SK-N-SH treated with all-trans-retinoic acid at 6 μM for 48 hours (cell line): ENCODE data around the gene SH3TC1.

Experiments used
- ATAC-seq: fragments of 200-7000 bp; cut with Tn5 transposase; 3 replicates; pipeline ENCODE4 v1.9.1; 2020; ENCODE audit warnings: mild to moderate bottlenecking, moderate library complexity
- ARNTL ChIP-seq: fragments of 450-650 bp; formaldehyde crosslinking; IDR thresholded peaks from 2 replicates; pipeline ENCODE4 v1.5.0; 2020; ENCODE audit warnings: low read depth, mild to moderate bottlenecking, moderate library complexity, borderline replicate concordance
- BACH2 ChIP-seq: fragments of 250-450 bp; sonication (Bioruptor Pico); IDR thresholded peaks from 2 replicates; pipeline ENCODE4 v1.9.0; 2021; ENCODE audit warnings: mild to moderate bottlenecking, borderline replicate concordance
- CSDC2 ChIP-seq: fragments of 250-450 bp; sonication (Bioruptor Pico); IDR thresholded peaks from 2 replicates; pipeline ENCODE4 v1.5.0; 2020; ENCODE audit warnings: mild to moderate bottlenecking, moderate library complexity
- CSRNP3 ChIP-seq: fragments of 250-450 bp; sonication (Bioruptor Pico); IDR thresholded peaks from 2 replicates; pipeline ENCODE4 v1.5.1; 2021; ENCODE audit warnings: mild to moderate bottlenecking, moderate library complexity
- ESRRG ChIP-seq: fragments of 250-450 bp; sonication (Bioruptor Pico); IDR thresholded peaks from 2 replicates; pipeline ENCODE4 v1.6.1; 2021; ENCODE audit warnings: mild to moderate bottlenecking
- GLIS3 ChIP-seq: fragments of 250-450 bp; sonication (Bioruptor Pico); IDR thresholded peaks from 2 replicates; pipeline ENCODE4 v1.5.0; 2020; ENCODE audit warnings: mild to moderate bottlenecking, moderate library complexity
- ISL1 ChIP-seq: fragments of 250-450 bp; sonication (Bioruptor Pico); IDR thresholded peaks from 2 replicates; pipeline ENCODE4 v2.1.2; 2022; ENCODE audit warnings: mild to moderate bottlenecking, moderate library complexity
- POU6F1 ChIP-seq: fragments of 250-450 bp; sonication (Bioruptor Pico); IDR thresholded peaks from 2 replicates; pipeline ENCODE4 v1.8.0; 2021; ENCODE audit warnings: low read depth, mild to moderate bottlenecking, moderate library complexity, borderline replicate concordance
- PPARA ChIP-seq: fragments of 250-450 bp; sonication (Bioruptor Pico); IDR thresholded peaks from 2 replicates; pipeline ENCODE4 v1.5.0; 2020; ENCODE audit warnings: mild to moderate bottlenecking, borderline replicate concordance
- RARB ChIP-seq: fragments of 250-450 bp; sonication (Bioruptor Pico); IDR thresholded peaks from 2 replicates; pipeline ENCODE4 v1.8.0; 2021; ENCODE audit warnings: mild to moderate bottlenecking, moderate library complexity
- SNAI2 ChIP-seq: fragments of 250-450 bp; sonication (Bioruptor Pico); IDR thresholded peaks from 2 replicates; pipeline ENCODE4 v1.5.0; 2020; ENCODE audit warnings: mild to moderate bottlenecking, moderate library complexity
- TCF4 ChIP-seq: fragments of 250-450 bp; sonication (Bioruptor Pico); IDR thresholded peaks from 2 replicates; pipeline ENCODE4 v1.8.0; 2021; ENCODE audit warnings: mild to moderate bottlenecking, moderate library complexity, borderline replicate concordance
- TOX ChIP-seq: fragments of 250-450 bp; sonication (Bioruptor Pico); IDR thresholded peaks from 2 replicates; pipeline ENCODE4 v1.8.0; 2021; ENCODE audit warnings: mild to moderate bottlenecking, moderate library complexity, borderline replicate concordance
- ZC3H10 ChIP-seq: fragments of 250-450 bp; sonication (Bioruptor Pico); IDR thresholded peaks from 2 replicates; pipeline ENCODE4 v1.5.1; 2021; ENCODE audit warnings: mild to moderate bottlenecking, moderate library complexity
- ZFP3 ChIP-seq: fragments of 250-450 bp; sonication (Bioruptor Pico); IDR thresholded peaks from 2 replicates; pipeline ENCODE4 v1.5.0; 2020; ENCODE audit warnings: mild to moderate bottlenecking, moderate library complexity
- ZFP30 ChIP-seq: fragments of 450-650 bp; formaldehyde crosslinking; IDR thresholded peaks from 2 replicates; pipeline ENCODE4 v1.5.0; 2022; ENCODE audit warnings: mild to moderate bottlenecking, moderate library complexity
- ZNF565 ChIP-seq: fragments of 450-650 bp; formaldehyde crosslinking; conservative IDR thresholded peaks from 2 replicates; pipeline ENCODE4 v1.5.0; 2020; ENCODE audit warnings: low read depth, mild to moderate bottlenecking, moderate library complexity
- TF ChIP-seq, protein P1 (sequence below): fragments of 250-450 bp; sonication (Bioruptor Pico); IDR thresholded peaks from 2 replicates; pipeline ENCODE4 v1.5.0; 2020; ENCODE audit warnings: mild to moderate bottlenecking, moderate library complexity
- TF ChIP-seq, protein P2 (sequence below): fragments of 250-450 bp; sonication (Bioruptor Pico); IDR thresholded peaks from 2 replicates; pipeline ENCODE4 v1.8.0; 2020; ENCODE audit warnings: mild to moderate bottlenecking, moderate library complexity, borderline replicate concordance
- TF ChIP-seq, protein P3 (sequence below): fragments of 250-450 bp; sonication (Bioruptor Pico); IDR thresholded peaks from 2 replicates; pipeline ENCODE4 v1.5.1; 2020; ENCODE audit warnings: low read depth, mild to moderate bottlenecking, moderate library complexity

The SH3TC1 gene

GRCh38 chr4:8155048-8155447 is 44.0 kb upstream of the SH3TC1 start:
- no peak for ATAC-seq

DNA sequence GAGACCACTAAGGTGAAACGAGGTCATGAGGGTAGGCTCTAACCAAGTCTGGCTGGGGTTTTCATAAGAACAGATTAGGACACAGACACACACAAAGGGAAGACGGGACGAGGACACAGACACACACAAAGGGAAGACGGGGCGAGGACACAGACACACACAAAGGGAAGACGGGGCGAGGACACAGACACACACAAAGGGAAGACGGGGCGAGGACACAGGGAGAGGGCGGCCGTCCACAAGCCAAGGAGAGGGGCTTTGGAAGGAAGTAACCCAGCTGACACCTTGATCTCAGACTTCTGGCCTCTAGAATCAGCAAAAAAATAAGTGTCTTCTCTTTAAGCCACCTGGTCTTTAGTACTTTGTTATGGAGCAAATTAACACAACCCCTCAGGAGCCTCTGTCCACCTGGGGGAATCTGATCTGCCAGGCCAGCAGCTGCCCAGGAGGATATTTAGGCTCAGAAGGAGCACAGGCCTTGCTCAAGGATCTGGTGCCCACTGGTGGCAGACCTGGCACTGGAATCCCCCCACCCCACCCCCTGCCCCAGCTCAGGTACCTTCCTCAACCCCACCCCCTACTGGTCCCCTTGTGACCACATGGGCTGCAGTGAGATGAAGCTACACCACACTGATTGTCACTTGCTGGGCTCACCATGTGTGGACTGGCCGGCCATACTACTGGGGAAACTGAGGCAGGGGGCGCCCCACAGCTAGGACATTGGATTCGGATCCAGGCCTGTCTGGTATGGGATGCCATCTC is 43.2 kb upstream of the SH3TC1 start:
- TF ChIP-seq PPARA (CRISPR knock-in tag) (no peak), TCF4 (CRISPR knock-in tag) (no peak), BACH2 (CRISPR knock-in tag) (no peak), ARNTL (CRISPR knock-in tag) (no peak), ISL1 (no peak), POU6F1 (CRISPR knock-in tag) (no peak), ZNF565 (CRISPR knock-in tag) (no peak), SNAI2 (CRISPR knock-in tag) (no peak), CSRNP3 (CRISPR knock-in tag) (no peak), CSDC2 (CRISPR knock-in tag) (no peak), RARB (CRISPR knock-in tag) (no peak), ESRRG (CRISPR knock-in tag) (no peak), ZC3H10 (no peak)
- TF ChIP-seq, protein P1, sequence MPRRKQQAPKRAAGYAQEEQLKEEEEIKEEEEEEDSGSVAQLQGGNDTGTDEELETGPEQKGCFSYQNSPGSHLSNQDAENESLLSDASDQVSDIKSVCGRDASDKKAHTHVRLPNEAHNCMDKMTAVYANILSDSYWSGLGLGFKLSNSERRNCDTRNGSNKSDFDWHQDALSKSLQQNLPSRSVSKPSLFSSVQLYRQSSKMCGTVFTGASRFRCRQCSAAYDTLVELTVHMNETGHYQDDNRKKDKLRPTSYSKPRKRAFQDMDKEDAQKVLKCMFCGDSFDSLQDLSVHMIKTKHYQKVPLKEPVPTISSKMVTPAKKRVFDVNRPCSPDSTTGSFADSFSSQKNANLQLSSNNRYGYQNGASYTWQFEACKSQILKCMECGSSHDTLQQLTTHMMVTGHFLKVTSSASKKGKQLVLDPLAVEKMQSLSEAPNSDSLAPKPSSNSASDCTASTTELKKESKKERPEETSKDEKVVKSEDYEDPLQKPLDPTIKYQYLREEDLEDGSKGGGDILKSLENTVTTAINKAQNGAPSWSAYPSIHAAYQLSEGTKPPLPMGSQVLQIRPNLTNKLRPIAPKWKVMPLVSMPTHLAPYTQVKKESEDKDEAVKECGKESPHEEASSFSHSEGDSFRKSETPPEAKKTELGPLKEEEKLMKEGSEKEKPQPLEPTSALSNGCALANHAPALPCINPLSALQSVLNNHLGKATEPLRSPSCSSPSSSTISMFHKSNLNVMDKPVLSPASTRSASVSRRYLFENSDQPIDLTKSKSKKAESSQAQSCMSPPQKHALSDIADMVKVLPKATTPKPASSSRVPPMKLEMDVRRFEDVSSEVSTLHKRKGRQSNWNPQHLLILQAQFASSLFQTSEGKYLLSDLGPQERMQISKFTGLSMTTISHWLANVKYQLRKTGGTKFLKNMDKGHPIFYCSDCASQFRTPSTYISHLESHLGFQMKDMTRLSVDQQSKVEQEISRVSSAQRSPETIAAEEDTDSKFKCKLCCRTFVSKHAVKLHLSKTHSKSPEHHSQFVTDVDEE (CRISPR knock-in tag): no peak
- TF ChIP-seq, protein P2, sequence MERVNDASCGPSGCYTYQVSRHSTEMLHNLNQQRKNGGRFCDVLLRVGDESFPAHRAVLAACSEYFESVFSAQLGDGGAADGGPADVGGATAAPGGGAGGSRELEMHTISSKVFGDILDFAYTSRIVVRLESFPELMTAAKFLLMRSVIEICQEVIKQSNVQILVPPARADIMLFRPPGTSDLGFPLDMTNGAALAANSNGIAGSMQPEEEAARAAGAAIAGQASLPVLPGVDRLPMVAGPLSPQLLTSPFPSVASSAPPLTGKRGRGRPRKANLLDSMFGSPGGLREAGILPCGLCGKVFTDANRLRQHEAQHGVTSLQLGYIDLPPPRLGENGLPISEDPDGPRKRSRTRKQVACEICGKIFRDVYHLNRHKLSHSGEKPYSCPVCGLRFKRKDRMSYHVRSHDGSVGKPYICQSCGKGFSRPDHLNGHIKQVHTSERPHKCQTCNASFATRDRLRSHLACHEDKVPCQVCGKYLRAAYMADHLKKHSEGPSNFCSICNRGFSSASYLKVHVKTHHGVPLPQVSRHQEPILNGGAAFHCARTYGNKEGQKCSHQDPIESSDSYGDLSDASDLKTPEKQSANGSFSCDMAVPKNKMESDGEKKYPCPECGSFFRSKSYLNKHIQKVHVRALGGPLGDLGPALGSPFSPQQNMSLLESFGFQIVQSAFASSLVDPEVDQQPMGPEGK: no peak
- TF ChIP-seq, protein P3, sequence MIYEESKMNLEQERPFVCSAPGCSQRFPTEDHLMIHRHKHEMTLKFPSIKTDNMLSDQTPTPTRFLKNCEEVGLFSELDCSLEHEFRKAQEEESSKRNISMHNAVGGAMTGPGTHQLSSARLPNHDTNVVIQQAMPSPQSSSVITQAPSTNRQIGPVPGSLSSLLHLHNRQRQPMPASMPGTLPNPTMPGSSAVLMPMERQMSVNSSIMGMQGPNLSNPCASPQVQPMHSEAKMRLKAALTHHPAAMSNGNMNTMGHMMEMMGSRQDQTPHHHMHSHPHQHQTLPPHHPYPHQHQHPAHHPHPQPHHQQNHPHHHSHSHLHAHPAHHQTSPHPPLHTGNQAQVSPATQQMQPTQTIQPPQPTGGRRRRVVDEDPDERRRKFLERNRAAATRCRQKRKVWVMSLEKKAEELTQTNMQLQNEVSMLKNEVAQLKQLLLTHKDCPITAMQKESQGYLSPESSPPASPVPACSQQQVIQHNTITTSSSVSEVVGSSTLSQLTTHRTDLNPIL: no peak
- ATAC-seq: no peak

More at GRCh38 chr4:8155048-8155447, 44.0 kb upstream of the SH3TC1 start:
- no peak for TF ChIP-seq ZNF565 (CRISPR knock-in tag)
- TF ChIP-seq ZFP30: no peak
- TF ChIP-seq ESRRG (CRISPR knock-in tag): no peak

GRCh38 chr4:8156617-8157016 is 42.5 kb upstream of the SH3TC1 start:
- ATAC-seq: no peak
- no peak for TF ChIP-seq ARNTL (CRISPR knock-in tag)
- TF ChIP-seq CSDC2 (CRISPR knock-in tag): no peak
- no peak for TF ChIP-seq GLIS3 (CRISPR knock-in tag)
- no peak for TF ChIP-seq ISL1
- TF ChIP-seq CSRNP3 (CRISPR knock-in tag): no peak
- TF ChIP-seq TCF4 (CRISPR knock-in tag): no peak
- TF ChIP-seq ZC3H10: no peak
- no peak for TF ChIP-seq ZFP30
- no peak for TF ChIP-seq ZFP3 (CRISPR knock-in tag)
- no peak for TF ChIP-seq ZNF565 (CRISPR knock-in tag)
- TF ChIP-seq PPARA (CRISPR knock-in tag): no peak
- TF ChIP-seq, protein P1 (CRISPR knock-in tag): no peak
- TF ChIP-seq TOX (CRISPR knock-in tag): no peak
- TF ChIP-seq ESRRG (CRISPR knock-in tag): no peak
- no peak for TF ChIP-seq POU6F1 (CRISPR knock-in tag)
